Large intestine (tissue), 3 donors: Measurements from ENCODE around the gene PACS2. TPM values are rescaled to one million over a fixed set of nuclear protein-coding genes. Genes with fewer than 3 reads are reported as not detected.
A peak's percentile ranks its signal among the peaks of the same experiment; 100 is the strongest.

ENCODE experiments used
- DNase-seq, 2 donors: peaks; one replicate each; pipeline versions ENCODE4 v3.0.0 to v3.0.0-alpha.2; 2013
- H3K27ac ChIP-seq: one replicate; pipeline ENCODE4 v1.5.1; 2013; ENCODE audit warnings: low read length
- H3K27me3 ChIP-seq: 2 replicates; pipeline ENCODE4 v1.6.1; 2013; ENCODE audit warnings: low read length; ENCODE audit not compliant: control insufficient read depth, insufficient read depth
- H3K36me3 ChIP-seq: 2 replicates; pipeline ENCODE4 v1.6.1; 2013; ENCODE audit warnings: low read length; ENCODE audit not compliant: control insufficient read depth, insufficient read depth
- H3K4me1 ChIP-seq: one replicate; pipeline ENCODE4 v1.6.1; 2013; ENCODE audit warnings: low read length; ENCODE audit not compliant: control insufficient read depth, insufficient read depth
- H3K4me3 ChIP-seq: one replicate; pipeline ENCODE4 v1.5.1; 2013; ENCODE audit warnings: low read length
- H3K9me3 ChIP-seq: one replicate; pipeline ENCODE4 v1.6.1; 2013; ENCODE audit warnings: mild to moderate bottlenecking, low read depth, low read length, moderate library complexity; ENCODE audit not compliant: control insufficient read depth
- WGBS: methylation state at CpG from one replicate; pipeline ENCODE4 v1.1.5; 2013; ENCODE audit warnings: low lambda C conversion rate; ENCODE audit not compliant: insufficient coverage; 5-methylcytosine and 5-hydroxymethylcytosine counted together
- polyA plus RNA-seq: library from polyadenylated mRNA; unstranded; fragments of 120-200 nt; gene quantifications from one replicate; pipeline ENCODE4 v1.2.1, GENCODE V29; 2013

Gene PACS2
- polyA plus RNA-seq, 1 donor = 54.6 TPM

DNA sequence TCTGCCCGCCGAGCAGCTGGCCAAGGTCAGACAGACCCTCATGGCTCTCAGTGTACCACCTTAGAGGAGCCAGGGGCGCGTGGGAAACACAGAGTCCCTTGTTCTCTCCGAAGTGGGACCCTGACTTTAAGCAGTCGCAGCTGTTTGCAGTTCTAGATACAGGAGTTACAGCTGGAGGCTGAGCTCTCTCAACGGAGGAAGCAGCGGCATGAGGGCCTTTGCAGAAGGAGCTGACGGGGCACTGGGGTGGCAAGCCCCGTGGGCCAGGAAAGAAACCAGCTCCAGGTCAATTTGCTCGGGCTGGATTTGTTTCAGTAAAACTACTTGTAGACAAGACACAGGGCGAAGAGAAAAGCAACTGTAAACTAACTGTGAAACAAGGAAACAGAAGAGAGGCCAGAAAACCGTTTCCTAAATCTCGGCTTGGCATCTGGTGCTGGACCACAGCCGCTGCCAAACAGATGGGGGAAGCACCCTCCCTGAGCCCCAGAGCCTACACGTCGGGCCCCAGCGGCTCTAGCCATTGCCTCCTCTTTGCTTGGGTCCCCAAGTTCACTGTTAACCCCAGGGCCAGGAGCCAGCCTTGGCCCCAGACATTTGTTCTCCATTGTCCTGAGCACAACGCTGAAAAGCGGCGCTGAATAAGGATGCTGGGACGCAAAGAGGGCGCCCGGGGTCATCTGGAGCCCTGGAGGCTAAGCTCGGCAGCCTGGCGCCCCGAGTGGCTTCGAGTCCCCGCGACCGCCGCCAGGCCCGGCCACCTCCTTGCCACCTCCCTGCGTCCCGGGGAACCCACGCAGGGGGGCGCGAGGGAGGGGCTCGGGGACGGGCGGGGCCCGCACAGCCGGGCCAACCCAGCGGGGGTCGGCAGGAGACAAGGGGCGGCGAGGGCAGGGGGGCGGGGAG lies 914 bp upstream of the PACS2 start:
- no peaks in the 10 kb centered on the region for H3K27me3 ChIP-seq
- no CpG with 5 or more reads among the region's 48 CpGs for WGBS
- H3K36me3 ChIP-seq = no peaks in the 10 kb centered on the region
- no peak for DNase-seq
- H3K27ac ChIP-seq = peak overlapping the region; percentile 74
- H3K4me3 ChIP-seq = peak overlapping the region; percentile 42
- H3K4me1 ChIP-seq = peaks cover 22% of the 10 kb centered on the region
- H3K9me3 ChIP-seq = no peaks in the 10 kb centered on the region

DNA sequence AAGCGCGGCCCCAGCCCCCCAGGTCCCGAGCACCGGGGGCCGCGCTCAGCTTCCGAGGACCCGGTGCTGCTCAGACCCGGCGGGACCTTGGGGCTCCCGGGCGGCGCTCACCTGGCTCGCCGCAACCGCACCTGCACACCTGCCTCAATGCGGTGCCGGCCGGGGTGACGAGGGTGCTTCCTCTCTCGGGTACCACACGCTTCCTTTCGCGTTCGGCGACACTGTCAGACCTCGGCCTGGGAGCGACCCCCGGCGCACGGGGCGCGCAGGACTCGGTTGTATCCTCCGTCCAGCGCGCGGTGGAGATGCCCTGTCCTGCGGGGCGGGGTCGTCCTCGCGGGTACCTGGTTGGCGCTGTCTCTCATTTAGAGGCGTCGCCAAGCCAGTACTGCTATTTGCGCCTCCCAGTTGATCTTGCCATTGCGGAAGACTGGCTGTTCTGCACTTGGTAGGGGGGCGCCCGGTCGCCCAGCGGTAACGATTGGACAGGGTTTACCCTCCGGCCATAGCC lies 718 bp downstream of the PACS2 start:
- H3K4me1 ChIP-seq = peaks cover 22% of the 10 kb centered on the region
- DNase-seq = peak in 1 of 2 donors; percentile 62
- no CpG with 5 or more reads among the region's 54 CpGs for WGBS
- no peaks in the 10 kb centered on the region for H3K9me3 ChIP-seq
- H3K36me3 ChIP-seq = no peaks in the 10 kb centered on the region
- peak overlapping the region; percentile 64 for H3K4me3 ChIP-seq
- no peaks in the 10 kb centered on the region for H3K27me3 ChIP-seq
- no peak overlapping the region for H3K27ac ChIP-seq

DNA sequence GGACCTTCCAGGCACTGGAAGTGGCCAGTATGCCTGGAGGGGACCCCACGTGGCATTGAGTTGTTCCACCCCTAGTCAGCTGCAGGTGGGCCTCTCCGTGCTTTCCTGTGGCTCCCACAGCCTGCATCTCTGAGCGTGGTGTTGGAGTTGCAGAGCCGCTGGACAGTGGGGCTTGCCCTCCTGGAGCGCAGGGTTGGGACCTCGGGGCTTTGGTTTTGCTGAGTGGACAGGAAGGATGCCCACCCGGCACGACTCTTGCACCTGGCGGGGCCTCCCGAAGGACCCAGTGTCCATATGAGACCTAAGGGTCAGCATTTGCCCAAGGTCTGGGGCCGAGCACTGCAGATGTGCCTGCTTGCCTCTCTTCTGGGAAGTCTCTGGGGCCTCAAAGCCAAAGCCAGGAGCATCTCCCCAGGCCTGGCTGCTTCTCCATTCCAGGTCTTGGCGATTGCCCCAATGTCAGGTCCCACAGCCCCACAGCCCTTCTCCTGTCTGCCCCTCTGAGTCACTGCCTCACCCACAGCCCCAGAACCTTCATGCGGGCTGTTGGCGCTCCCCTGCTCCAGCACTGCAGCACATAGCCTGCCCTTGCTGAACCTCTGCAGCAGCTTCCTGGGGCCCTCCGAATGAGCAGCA lies 1.5 kb downstream of the PACS2 start:
- Histone ChIP-seq H3K4me3 (peak overlapping the region; percentile 64), H3K36me3 (no peaks in the 10 kb centered on the region), H3K27me3 (no peaks in the 10 kb centered on the region), H3K9me3 (no peaks in the 10 kb centered on the region), H3K4me1 (peaks cover 22% of the 10 kb centered on the region), H3K27ac (no peak overlapping the region)
- no CpG with 5 or more reads among the region's 15 CpGs for WGBS
- no peak for DNase-seq

DNA sequence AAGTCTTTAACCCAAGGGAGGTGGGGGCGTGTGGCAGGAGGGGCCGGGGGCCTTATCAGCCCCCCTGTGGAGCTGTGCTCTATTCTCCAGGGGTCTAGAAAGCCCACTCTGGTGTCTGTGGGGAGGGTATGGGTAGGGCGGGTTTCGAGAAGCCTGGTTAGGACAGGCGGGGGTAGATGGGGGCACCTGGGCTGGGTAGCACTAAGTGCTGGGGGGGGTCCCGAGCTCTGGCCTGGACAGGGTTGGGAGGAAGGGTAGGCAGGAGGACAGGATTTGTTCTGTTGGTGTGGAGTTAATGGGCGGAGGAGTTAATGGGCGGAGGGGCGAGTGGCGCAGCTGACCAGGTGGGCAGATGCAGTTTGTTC lies 2.0 kb downstream of the PACS2 start:
- Histone ChIP-seq H3K27me3 (no peaks in the 10 kb centered on the region), H3K27ac (no peak overlapping the region), H3K4me1 (peaks cover 22% of the 10 kb centered on the region), H3K4me3 (no peak overlapping the region), H3K9me3 (no peaks in the 10 kb centered on the region), H3K36me3 (no peaks in the 10 kb centered on the region)
- DNase-seq = no peak
- no CpG with 5 or more reads among the region's 10 CpGs for WGBS

GRCh38 chr14:105316968-105317510 lies 2.5 kb downstream of the PACS2 start:
- no peaks in the 10 kb centered on the region for H3K9me3 ChIP-seq
- H3K36me3 ChIP-seq = no peaks in the 10 kb centered on the region
- H3K27me3 ChIP-seq = no peaks in the 10 kb centered on the region
- H3K27ac ChIP-seq = no peak overlapping the region
- whole genome bisulfite sequencing = no CpG with 5 or more reads among the region's 18 CpGs
- no peak for DNase-seq
- H3K4me1 ChIP-seq = peaks cover 22% of the 10 kb centered on the region
- H3K4me3 ChIP-seq = no peak overlapping the region

- no peaks in the 10 kb centered on the region for H3K9me3 ChIP-seq
Observed at GRCh38 chr14:105317546-105317945, 3.0 kb downstream of the PACS2 start.

GRCh38 chr14:105322791-105323556 lies 8.4 kb downstream of the PACS2 start:
- H3K4me1 ChIP-seq = no peaks in the 10 kb centered on the region
- H3K27ac ChIP-seq = no peak overlapping the region
- H3K36me3 ChIP-seq = peaks cover 5% of the 10 kb centered on the region
- no peak overlapping the region for H3K4me3 ChIP-seq
- WGBS = no CpG with 5 or more reads among the region's 27 CpGs
- H3K9me3 ChIP-seq = no peaks in the 10 kb centered on the region
- H3K27me3 ChIP-seq = no peaks in the 10 kb centered on the region
- no peak for DNase-seq

More at GRCh38 chr14:105317546-105317945, 3.0 kb downstream of the PACS2 start:
- no peaks in the 10 kb centered on the region for H3K27me3 ChIP-seq
- H3K36me3 ChIP-seq = no peaks in the 10 kb centered on the region
- no peak for DNase-seq
- peaks cover 22% of the 10 kb centered on the region for H3K4me1 ChIP-seq
- H3K27ac ChIP-seq = no peak overlapping the region
- no CpG with 5 or more reads among the region's 11 CpGs for WGBS
- no peak overlapping the region for H3K4me3 ChIP-seq

DNA sequence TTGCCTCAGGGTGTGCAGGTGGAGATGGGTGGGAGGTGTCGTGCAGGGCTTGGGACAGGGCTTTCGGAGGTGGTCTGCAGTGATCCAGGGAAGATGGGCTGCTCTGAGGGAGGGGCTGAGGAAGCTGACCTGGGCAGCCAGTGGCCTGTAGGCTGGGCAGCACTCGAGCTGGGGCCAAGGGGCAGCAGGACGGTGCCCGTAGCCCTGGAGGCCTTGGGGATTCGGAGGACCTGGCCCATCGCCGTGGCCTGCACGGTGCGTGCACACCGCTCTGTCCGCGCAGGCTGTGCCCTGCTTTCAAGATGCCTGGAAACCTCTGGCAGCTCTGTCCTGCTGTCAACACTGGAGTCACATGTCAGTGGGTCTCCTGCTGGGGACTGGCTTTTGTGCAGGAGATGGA lies 9.1 kb downstream of the PACS2 start:
- DNase-seq = no peak
- Histone ChIP-seq H3K9me3 (no peaks in the 10 kb centered on the region), H3K4me1 (no peaks in the 10 kb centered on the region), H3K36me3 (peaks cover 5% of the 10 kb centered on the region), H3K4me3 (no peak overlapping the region), H3K27me3 (no peaks in the 10 kb centered on the region), H3K27ac (no peak overlapping the region)
- no CpG with 5 or more reads among the region's 13 CpGs for WGBS

GRCh38 chr14:105324080-105324778 lies 9.7 kb downstream of the PACS2 start:
- Histone ChIP-seq H3K4me1 (no peaks in the 10 kb centered on the region), H3K4me3 (no peak overlapping the region), H3K9me3 (no peaks in the 10 kb centered on the region), H3K36me3 (peaks cover 5% of the 10 kb centered on the region), H3K27me3 (no peaks in the 10 kb centered on the region), H3K27ac (no peak overlapping the region)
- no CpG with 5 or more reads among the region's 30 CpGs for WGBS
- no peak for DNase-seq
